GM21447 (cell line): ENCODE results near the gene OPCML.

ENCODE experiments used
- ATAC-seq: cut with Tn5 transposase; IDR thresholded peaks from one replicate; pipeline ENCODE4 v1.9.1; 2021; ENCODE audit not compliant: unreplicated experiment

Gene OPCML

GRCh38 chr11:132644520-132645239, 887.6 kb downstream of the OPCML start:
- no peak for ATAC-seq

GRCh38 chr11:132643239-132643638, 889.1 kb downstream of the OPCML start:
- no peak for ATAC-seq

- ATAC-seq = no peak
These were observed 891.3 kb downstream of the OPCML start for GRCh38 chr11:132640952-132641351.

- ATAC-seq = no peak
These were observed 892.3 kb downstream of the OPCML start for GRCh38 chr11:132639986-132640385.

GRCh38 chr11:132639403-132639802, 892.9 kb downstream of the OPCML start:
- no peak for ATAC-seq

- no peak for ATAC-seq
These were observed 893.9 kb downstream of the OPCML start for GRCh38 chr11:132638423-132638822.

- no peak for ATAC-seq
These were observed 895.8 kb downstream of the OPCML start for GRCh38 chr11:132636523-132636922.

- ATAC-seq = no peak
These were observed 899.6 kb downstream of the OPCML start for GRCh38 chr11:132632641-132633124.

GRCh38 chr11:132631989-132632388, 900.3 kb downstream of the OPCML start:
- ATAC-seq = no peak

GRCh38 chr11:132627981-132628380, 904.3 kb downstream of the OPCML start:
- no peak for ATAC-seq

GRCh38 chr11:132626446-132626845, 905.9 kb downstream of the OPCML start:
- ATAC-seq = no peak

- no peak for ATAC-seq
These were observed 908.8 kb downstream of the OPCML start for GRCh38 chr11:132623511-132623910.

- ATAC-seq = no peak
These were observed 910.2 kb downstream of the OPCML start for GRCh38 chr11:132621976-132622580.

- no peak for ATAC-seq
These were observed 911.9 kb downstream of the OPCML start for GRCh38 chr11:132620423-132620822.

- no peak for ATAC-seq
These were observed 921.5 kb downstream of the OPCML start for GRCh38 chr11:132610791-132611190.

GRCh38 chr11:132610216-132610615, 922.1 kb downstream of the OPCML start:
- ATAC-seq = no peak

- ATAC-seq = no peak
These were observed 924.7 kb downstream of the OPCML start for GRCh38 chr11:132607575-132607974.

- no peak for ATAC-seq
These were observed 926.3 kb downstream of the OPCML start for GRCh38 chr11:132605825-132606570.

GRCh38 chr11:132604431-132604830, 927.9 kb downstream of the OPCML start:
- ATAC-seq = no peak

GRCh38 chr11:132601875-132602274, 930.4 kb downstream of the OPCML start:
- no peak for ATAC-seq

GRCh38 chr11:132595711-132596134, 936.6 kb downstream of the OPCML start:
- no peak for ATAC-seq

- no peak for ATAC-seq
These were observed 937.1 kb downstream of the OPCML start for GRCh38 chr11:132595246-132595645.
